Neural cell (in vitro differentiated cells): Measurements from ENCODE around the gene AGRN.

Source experiments
- CTCF ChIP-seq: fragments of 450-650 bp; IDR thresholded peaks from 2 replicates; pipeline ENCODE4 v1.5.1; 2014; ENCODE audit warnings: antibody characterized with exemption, mild to moderate bottlenecking, moderate library complexity; ENCODE audit not compliant: poor library complexity, severe bottlenecking
- EP300 ChIP-seq: fragments of 450-650 bp; conservative IDR thresholded peaks from 2 replicates; pipeline ENCODE4 v1.6.1; 2014; ENCODE audit warnings: antibody characterized with exemption, mild to moderate bottlenecking, moderate library complexity; ENCODE audit not compliant: poor library complexity, severe bottlenecking
- EZH2 ChIP-seq: fragments of 200-600, 300-800 bp; shearing (Covaris generic), sonication (generic); IDR thresholded peaks from 2 replicates; pipeline ENCODE4 v1.6.1; 2014; ENCODE audit warnings: antibody characterized with exemption, low read length, borderline replicate concordance, mild to moderate bottlenecking; ENCODE audit not compliant: insufficient read depth, poor library complexity, severe bottlenecking
- MXI1 ChIP-seq: fragments of 450-650 bp; conservative IDR thresholded peaks from 2 replicates; pipeline ENCODE4 v1.6.1; 2014; ENCODE audit warnings: antibody characterized with exemption, mild to moderate bottlenecking; ENCODE audit not compliant: poor library complexity, severe bottlenecking
- POLR2AphosphoS5 ChIP-seq: IDR thresholded peaks from 2 replicates; pipeline ENCODE4 v1.6.1; 2012
- RAD21 ChIP-seq: fragments of 450-650 bp; conservative IDR thresholded peaks from 2 replicates; pipeline ENCODE4 v1.6.1; 2014; ENCODE audit warnings: antibody characterized with exemption, mild to moderate bottlenecking, moderate library complexity
- REST ChIP-seq: IDR thresholded peaks from 2 replicates; pipeline ENCODE4 v1.6.1; 2012; ENCODE audit warnings: borderline replicate concordance
- SMC3 ChIP-seq: fragments of 450-650 bp; conservative IDR thresholded peaks from 2 replicates; pipeline ENCODE4 v1.6.1; 2014; ENCODE audit warnings: antibody characterized with exemption, mild to moderate bottlenecking, moderate library complexity; ENCODE audit not compliant: poor library complexity
- TAF1 ChIP-seq: IDR thresholded peaks from 2 replicates; pipeline ENCODE4 v1.6.1; 2012; ENCODE audit warnings: low read depth

GRCh38 chr1:970973-971730 lies 48.8 kb upstream of the AGRN start:
- TF ChIP-seq CTCF, result no peak
- TF ChIP-seq MXI1, result no peak
- TF ChIP-seq EP300, result no peak
- TF ChIP-seq TAF1, result no peak
- no peak for TF ChIP-seq RAD21
- TF ChIP-seq POLR2AphosphoS5, result no peak
- no peak for TF ChIP-seq SMC3
- TF ChIP-seq REST, result no peak
- TF ChIP-seq EZH2, result no peak
